ENCODE measurements around the gene KRT76.
"Not testable (repeated sequence)": the region's sequence is repeated elsewhere in the genome, so short reads cannot be mapped to it uniquely, and the experiment has no call there.

Gene KRT76

DNA sequence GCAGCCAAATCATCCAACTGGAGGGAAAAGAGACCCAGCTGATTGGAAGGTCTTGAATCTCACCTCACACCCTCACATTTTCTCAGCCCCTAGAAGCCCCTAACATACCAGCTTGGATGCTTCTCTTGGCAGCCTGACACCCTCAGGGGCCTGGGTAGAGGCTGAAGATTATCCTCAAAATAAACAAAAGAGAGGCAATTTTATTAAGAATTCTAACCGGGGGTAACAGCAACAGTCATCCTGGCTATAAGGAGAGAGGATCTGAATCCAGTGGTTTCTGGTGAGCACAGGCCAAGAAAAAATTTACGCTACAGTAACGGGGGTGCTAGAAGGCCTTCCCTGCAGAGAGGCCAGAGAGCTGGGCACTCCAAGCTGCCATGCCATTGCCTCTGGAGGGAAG is 21.6 kb downstream of the KRT76 start:
- no peak for DNase-seq

DNA sequence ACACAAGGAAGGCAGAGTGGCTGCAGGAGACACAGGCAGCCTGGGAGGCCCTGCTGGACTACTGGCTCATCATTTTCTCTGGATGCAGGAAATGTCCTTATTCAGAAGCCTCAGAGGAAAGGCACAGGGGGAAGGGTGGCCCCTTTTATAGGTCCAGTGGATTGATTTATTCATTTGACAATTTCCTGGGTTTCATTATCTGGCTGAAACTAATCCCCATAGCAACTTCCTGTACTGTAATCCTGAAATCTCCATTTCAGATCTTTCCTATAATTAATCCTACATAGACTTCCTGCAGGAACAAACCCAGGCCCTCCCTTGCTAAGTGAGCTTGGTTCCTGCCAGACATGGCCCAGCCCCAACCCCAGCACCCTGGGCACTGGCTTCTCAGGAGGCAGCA is 23.0 kb downstream of the KRT76 start:
- no peak for DNase-seq

DNA sequence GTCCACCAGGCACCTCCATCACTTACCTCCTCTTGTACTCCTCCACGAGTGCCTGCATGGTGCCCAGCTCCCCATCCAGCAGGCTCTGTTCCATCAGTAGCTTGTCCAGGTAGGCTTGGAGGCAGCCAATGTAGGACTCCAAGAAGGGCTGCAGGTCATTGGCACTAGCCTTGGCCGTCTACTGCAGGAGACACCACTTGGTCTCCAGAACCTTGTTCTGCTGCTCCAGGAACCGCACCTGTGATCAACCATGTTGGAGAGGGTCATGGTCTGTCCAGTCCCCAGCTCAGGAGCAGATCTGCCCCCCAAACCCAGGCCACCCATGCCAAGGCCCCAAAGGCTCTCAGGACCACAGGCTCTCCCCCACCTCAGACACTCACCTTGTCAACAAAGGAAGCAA is 23.9 kb downstream of the KRT76 start:
- no peak for DNase-seq

DNA sequence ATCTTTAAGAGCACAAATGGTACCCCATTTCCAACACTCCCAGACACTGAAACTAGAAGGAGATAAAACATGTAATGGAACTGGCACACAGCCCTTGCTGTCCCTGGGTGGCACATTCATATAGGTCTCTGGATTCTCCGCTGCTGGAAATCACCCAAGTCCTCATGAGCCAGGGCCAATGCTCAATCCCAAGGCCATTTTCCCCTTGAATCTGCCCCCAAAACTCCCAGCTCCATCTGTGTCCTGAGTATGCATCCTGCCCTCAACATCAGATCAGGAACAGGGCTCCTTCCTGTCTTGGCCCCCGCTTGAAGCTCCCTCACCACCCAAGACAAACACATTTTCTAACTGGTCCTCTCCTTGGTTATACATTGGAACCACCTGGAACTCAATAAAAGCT is 24.6 kb downstream of the KRT76 start:
- no peak for DNase-seq

DNA sequence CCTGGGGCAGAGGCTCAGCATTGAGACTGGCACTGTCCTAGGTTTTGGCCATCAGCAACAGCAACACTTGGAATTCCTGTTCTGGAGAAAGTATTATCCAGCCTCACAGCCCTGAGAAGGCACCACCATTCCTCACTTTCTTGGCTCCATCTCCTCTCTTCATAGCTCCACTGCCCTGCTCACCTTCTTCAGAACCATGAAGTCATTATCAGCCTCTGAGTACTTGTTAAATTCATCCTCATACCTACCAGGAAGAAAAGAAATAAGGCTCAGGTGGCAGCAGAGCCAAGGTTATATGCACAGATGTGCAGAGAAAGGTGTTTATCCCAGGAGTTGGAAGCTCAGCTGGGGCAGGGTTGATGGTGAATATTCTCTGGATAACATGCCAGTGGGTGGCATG is 25.4 kb downstream of the KRT76 start:
- no peak for DNase-seq

DNA sequence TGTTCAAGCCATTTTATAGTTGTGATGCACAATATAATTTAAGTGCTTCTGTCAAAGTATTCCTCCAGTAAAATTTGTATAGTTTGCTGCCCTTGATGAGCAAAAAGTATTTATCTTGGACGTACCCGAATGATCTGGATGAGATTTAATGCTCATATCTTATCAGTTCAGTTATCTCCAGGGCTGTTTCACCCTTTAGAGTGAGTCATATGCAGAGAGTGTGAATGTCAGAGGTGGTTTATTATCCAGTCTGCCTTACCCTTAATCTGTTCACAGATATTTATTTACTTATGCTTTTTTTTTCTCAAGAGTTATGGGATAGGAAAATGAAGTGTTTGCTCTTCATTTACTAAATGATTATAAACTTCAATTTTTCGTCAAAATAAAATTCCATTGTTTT is 26.6 kb downstream of the KRT76 start:
- DNase-seq: not testable (repeated sequence)

DNA sequence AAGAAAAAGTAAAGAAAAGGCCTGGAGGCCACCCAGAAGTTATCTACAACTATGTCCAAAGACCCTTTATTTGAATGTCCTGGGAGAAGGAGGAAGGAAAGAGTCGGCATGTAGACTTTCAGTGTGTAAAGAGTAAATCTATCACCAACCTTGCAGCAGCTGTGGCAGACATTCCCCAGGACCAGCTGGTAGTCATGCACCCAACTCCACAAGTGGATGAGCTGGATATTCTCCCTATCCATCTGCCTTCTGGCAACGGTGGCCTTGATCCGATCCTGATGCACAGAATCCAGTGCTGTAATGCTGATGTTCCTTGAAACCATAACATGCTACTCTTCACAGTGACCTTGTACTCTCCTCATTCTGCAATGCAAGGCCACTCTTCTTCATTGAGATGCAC is 27.3 kb downstream of the KRT76 start:
- no peak for DNase-seq

DNA sequence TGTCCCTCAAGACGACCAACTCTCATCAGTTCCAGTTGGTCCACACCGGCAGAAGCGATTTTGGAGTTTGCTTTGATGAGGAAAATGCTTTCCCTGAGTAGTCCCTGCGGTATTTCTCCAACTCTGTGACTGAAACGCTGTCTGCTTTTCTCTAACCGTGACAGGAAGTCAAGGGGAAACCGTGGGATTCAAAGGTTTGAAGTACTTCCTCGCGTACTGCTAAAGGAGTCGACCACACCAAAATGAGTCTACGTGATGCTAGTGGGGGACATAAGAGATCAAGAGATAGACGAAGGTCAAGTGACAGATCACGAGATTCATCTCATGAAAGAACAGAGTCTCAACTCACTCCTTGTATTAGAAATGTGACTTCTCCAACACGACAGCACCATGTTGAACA is 28.6 kb downstream of the KRT76 start:
- DNase-seq: no peak

DNA sequence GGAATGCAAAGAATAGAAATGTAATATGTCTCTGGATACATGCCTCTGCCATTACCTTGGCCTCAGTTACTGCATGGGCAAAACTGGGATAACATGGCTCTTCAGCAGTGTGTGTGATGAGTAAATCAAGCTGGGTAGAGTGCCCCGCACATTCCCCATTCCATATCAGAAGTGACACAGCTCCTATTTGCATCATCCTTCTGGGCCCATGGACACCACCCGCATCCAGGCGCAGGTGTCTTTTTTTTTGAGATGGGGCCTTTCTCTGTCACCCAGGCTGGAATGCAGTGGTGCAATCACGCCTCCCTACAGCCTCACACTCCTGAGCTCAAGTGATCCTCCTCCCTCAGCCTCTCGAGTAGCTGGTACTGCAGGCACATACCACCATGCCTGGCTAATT is 31.6 kb downstream of the KRT76 start:
- no peak for DNase-seq

DNA sequence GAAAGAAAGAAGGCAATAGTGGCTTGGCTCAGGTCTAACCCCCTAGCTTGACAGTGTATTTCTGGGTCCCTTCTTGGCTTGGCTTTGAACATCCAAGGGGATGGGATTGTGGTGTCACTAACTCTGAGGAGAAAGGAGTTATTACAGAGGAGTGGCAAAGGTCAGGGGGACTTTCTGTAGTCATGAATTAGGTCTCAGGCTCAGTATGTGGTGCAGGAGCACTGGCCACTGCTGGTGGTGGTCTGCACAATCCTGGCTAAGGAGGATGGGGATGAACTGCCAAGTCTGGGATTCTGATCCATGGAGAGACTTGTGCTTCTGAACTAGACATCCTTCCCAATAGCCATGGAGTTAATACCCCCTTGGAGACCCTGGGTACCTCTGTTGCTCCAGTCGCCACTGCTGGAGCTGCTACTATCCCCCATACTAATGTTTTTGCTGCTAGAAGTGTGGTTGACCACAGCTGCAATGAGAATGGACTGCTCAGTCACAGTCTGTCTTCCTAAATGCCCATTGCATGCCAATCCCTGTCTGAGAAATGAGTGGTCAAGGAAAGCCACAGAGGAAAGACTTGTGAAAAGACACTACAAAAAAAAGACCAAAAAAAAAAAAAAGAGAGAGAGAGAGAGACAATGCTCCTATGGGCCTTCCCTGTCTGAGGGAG is 32.5 kb downstream of the KRT76 start:
- no peak for DNase-seq

DNA sequence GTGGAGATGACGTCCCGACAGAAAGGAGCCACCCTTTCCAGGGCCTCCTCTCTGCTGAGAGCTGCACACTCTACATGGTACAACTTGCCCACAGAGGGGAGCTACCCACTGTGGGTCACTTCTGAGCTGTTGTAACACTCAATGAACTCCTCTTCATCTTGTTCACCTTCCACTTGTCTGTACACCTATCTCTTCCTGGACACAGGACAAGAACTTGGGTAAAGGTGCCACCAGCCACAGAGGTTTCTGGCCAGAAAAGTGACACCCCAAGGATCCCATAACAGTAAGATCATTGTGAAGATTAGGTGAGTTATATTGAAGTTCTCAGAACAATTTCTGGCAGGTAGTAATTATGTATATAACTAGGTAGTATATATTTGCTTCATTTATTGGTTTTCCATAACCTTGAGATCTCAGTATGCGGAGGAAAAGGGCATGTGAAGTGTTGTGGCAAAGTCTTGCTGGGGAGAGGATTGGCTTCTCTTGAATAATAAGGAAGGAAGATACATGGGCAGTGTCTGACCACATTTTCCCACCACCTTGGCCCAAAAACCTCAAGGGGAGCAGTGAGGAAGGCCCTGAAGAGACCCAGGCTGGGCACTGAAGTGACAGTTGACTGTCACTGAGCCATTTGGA is 34.2 kb downstream of the KRT76 start:
- no peak for DNase-seq

DNA sequence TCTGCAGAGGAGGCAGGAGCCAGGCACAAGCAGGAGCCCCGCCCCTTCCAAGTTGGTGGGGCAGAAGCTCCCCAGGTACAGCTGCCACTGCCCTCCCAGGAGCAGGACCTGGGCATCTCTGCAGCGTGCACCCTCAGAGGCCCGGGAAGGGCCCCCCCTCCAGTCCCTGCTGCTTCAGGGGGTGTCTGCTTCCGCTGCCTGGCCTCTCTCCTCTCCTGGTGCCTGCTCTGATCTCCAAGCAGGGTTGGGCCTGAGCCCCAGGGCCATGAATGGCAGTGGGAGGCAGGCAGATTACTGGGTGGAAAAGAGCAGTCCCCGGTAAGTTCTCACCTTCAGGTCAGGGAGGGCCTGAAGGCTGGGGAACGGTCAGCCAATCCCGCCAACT is 35.0 kb downstream of the KRT76 start:
- no peak for DNase-seq

DNA sequence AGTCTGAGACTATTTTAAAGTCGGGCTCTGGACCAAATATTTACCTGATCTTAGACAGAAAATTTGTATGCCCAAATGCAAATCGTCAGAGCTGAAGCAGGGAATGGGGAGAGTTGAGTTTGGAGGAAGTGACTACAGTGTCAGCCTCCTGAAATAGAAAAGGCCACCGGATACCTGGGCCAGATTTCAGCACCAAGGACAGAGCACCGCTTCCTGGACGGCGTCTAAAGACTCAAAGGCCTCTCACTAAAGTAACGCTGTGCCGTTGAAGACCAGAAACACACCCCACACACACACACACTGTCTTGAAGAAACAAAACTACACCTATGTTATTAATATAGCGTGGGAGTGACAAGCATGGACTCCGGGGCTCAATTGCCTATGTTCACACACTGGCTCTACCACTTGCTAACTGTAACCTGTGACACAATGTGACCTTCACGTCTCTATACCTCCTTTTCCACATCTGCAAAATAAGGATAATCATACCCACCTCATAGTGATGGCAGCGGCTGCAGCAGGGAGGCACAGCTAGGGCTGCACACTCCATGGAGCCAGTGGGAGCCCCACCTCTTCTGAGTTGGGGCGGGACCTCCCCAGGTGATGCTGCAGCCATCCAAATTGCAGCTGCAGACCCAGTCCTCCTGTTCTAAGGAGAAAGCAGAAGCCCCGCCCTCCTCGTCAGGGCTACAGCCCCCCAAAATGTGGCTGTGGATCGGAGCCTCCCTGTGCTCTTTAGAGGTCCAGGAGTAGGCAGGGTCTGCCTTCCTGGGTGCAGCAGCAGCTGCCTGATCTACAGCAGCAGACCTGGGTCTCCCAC is 35.6 kb downstream of the KRT76 start:
- DNase-seq: peak; percentile 36

DNA sequence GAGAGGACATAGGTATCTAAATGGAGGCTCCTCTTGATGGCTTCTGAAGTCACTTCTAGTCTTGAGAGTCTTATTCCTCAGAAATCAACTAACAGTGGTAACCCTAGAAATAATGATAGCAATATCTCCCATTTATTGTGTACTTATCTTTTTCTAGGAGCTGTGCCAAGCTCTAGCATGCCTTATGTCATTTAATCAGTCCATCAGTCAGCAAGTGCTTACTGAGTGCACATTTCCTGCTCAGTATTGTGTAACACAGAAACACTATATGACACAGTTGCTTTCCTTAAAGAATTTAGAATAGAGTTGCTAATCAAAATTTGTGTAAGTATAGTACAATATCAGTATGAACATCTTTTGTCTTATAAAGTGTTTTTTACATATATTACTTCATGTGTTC is 36.6 kb downstream of the KRT76 start:
- DNase-seq: no peak

DNA sequence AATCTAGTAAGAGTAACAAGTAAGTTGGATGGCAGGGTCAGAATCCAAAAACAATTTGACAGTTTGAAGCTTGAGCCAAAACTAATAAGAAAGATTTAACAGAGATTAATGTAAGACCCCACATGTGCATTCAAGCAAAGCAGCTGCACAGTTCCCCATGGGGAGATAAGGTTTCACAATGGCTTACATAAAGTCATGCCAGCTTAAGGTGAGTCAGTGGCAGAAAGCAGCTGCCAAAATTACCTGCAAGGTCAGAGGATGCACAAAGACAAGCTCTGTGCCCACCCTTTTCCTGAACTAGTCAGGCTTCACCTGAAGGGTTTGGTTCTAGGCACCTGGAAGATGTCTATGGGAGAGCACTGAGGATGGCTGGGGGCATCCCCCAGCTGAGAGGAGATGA is 37.2 kb downstream of the KRT76 start:
- no peak for DNase-seq

DNA sequence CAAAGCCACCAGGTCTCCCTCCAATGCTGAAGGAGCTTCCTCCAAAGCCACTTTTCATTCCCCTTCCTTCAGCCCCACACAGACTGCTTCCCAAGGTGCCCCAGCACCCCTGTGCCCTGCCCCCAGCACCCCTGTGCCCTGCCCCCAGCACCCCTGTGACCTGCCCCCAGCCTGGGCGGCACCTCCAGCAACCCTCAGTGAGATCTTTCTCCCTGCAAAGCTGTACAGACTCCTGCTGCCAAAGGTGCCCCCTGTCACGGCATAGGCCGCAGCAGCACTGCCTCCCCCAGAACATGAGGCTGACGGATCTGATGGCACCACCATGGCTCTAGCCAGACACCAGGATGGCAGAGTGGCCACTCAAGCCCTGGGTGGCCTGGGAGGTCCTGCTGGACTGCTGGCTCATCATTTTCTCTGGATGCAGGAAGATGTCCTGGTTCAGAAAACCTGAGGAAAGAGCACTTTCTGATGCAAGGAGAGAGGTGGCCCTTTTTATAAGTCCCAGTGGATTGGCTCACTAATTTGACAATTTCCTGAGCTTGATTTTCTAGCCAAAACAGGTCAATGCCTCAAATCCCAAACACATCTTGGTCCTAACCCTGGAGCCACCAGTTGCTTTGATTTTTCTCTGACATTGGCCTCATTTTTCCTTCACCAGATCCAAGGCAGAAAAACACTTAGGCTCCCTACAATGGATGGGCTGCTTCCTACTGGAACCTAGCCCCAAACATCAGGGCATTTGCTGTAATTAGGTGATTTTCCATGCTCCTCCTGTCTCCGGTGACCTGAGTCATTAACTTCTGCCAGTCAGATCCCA is 41.1 kb downstream of the KRT76 start:
- no peak for DNase-seq

DNA sequence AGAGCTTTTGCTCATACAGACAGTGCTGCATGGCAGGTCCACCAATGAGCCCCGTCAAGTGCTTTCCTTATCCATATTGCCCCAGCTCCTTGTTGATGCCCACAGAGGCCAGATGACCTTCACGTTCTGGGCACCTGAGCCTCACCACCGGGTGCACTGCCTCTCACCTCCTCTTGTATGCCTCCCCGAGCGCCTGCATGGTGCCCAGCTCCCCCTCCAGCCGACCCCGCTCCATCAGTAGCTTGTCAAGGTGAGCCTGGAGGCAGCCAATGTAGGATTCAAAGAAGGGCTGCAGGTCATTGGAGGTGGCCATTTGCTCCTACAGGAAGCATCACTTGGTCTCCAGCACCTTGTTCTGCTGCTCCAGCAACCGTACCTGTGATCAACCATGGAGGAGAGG is 42.0 kb downstream of the KRT76 start:
- no peak for DNase-seq

DNA sequence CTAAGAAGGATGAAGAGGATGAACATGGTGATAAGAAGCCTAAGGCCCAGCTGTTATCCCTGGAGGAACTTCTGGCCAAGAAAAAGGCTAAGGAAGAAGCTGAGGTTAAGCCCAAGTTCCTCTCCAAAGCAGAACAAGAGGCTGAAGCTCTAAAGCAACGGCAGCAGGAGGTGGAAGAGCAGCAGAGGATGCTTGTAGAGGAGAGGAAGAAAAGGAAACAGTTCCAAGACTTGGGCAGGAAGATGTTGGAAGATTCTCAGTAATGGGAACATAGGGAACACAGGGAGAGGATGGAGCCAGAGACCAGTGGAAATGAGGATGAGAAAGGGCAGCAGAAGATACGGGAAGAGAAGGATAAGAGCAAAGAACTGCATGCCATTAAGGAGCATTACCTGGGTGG is 46.4 kb downstream of the KRT76 start:
- DNase-seq: no peak

DNA sequence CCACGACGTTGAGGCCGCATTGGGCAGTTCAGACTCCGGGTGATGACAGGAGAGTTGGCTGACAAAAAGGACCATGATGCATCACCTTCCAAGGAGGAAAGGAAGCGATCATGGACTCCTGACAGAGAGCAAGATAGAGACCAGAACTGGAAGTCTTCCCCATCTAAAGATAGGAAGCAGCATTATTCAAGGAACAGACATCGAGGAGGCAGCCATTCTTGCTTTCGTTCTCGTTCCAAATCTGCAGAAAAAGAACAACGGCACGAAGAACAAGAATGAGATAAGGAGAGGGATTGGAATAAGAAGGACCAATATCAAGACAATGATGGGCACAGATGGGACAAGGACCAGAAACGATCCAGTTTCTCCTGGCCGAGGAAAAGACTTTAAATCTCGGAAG is 46.8 kb downstream of the KRT76 start:
- DNase-seq: no peak

DNA sequence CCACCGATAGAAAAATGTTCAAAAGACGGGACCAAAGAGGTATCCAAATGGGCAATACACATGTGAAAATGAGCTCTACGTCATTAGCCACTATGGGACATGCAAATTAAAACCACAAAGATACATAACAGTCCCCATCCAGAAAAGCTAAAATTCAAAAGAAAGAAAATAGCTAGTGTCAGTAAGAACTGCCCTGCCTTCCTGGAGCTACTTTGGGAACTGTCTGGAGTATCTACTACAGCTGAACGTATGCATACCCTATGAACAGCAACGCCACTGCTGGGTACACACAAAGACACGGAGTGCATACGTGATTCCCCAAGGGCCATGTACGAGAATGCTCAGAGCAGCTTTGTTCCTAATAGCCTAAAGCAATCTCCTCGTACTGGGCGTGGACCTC is 48.0 kb downstream of the KRT76 start:
- no peak for DNase-seq

DNA sequence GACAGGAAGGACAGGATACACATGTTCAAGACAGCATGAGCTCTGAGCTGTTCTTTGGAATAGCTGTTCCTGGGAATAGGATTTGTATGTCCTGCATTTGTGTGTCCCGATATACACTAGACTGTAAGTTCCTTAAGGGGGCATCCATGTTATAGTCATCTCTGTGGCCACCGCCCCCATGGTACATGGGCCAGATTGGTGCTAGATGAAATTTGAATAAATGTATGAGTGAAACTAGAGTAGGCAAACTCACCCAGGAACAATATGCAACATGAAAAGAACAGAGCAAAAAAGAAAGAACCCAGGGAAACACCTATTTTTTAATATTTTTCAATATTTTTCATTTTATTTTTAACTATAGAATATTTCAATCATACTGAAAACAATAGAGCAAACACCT is 48.8 kb downstream of the KRT76 start:
- DNase-seq: no peak

DNA sequence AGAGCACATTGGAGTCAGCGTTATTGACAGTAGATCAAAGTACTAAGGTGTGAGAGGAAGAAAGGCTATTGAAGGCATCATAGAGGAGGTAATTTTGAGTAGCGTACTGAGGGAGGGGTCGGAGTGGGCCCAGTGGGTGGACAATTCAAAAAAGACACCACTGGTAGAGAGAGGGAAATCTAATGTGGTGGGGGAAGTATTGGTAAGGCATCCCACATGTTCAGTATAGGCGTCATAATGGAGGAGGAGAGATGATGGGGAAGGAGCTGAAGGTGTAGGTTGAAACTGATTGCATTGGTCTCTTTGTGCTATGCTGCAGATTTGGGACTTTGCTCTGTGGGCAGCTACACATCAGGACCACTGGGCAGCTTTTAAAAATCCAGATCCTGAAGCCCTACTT is 50.1 kb downstream of the KRT76 start:
- DNase-seq: no peak

DNA sequence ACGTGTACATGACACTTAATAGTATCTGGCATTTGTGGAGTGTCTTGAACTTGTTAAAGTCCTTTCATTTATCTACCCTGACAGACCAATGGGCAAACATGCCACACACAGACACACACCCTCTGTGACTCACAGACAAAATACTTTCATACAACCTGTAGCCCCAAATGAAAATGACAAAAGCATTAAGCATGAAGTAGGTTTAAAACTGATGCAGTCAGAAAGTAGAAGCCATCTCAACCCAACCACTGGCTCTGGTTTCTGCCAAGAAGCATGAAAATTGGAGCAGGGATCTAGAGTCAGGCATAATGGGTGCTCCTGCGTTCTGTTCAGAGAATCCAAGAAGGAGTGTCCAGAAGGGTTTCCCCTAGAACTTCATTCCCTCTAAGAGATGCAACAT is 50.7 kb downstream of the KRT76 start:
- no peak for DNase-seq

DNA sequence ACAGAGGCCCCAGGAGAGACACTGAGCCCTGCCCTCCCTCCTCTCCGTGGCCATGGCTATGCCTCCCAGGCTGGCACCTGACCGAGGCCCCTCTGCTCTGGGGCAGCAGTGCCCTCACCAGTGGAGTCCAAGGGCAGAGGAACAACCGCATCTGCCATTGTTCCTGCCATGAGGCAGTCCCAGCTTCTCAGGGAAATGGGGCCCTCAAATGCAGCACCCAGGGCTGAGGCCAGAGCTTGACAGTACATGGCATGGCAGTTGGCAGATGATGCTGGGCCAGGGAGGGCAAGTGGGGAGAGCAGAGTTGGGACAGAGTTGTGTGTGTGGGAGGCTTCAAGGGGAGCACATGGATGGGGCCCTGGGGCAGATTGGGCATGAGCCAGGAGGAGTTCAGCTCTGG is 52.8 kb downstream of the KRT76 start:
- no peak for DNase-seq

Data from stimulated activated CD4-positive, alpha-beta T cell treated with anti-CD3 and anti-CD28 coated beads, Interleukin-1b, Interleukin-23, amount 100 ng/mL, for 48 hours (primary cell).